Middle frontal gyrus (tissue), 1 donor: Measurements from ENCODE around the gene MTAP.

Experiments used
- DNase-seq: peaks from one replicate; pipeline ENCODE4 v3.0.0-alpha.2; 2015; ENCODE audit warnings: low spot score; ENCODE audit errors: extremely low spot score

MTAP gene

DNA sequence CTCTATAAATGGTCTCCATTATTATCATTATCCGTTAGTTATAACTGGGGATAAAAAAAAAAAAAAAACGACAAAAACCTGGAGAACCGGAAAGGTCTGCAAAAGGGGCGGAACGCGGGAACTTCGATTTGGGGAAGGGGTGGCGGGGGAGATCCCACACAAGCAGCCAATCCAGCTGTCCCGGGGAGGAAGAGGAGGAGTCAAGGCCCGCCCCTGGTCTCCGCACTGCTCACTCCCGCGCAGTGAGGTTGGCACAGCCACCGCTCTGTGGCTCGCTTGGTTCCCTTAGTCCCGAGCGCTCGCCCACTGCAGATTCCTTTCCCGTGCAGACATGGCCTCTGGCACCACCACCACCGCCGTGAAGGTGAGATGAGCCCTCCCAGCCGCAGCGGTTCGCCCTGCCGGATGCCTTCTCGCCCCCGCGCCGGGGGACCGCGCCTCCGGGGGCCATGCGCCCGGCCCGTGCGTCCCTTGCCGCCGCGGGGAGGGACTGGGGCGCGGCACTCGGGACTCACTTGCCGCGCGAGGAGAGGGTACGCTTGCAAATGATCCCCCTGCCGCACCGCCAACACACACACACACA is at the start of gene MTAP:
TSS of gene MTAP (plus strand) at position 219 of the 583 bp plus-strand sequence. CDS start at position 332, 113 bp downstream.
- peak; percentile 82 for DNase-seq

DNA sequence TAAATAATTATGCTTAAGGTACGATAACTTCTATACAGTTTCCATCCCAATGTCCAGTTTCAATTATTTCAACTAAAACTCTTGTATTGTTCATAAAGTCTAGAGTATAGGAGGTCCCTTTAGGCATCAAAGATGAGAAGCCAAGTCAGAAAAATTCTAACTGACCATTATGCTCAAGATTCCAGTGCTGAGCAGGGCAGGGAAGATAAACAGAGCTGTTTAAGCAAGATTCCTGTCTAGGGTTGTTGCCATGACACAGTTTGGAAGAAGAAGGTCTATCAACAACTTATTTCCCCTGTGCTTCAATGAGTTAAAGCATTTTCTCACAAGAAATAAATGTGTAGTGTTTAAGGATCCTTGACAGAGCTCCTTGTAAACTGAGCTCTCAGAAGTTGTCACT is 48.9 kb upstream of the MTAP start:
- DNase-seq: no peak

DNA sequence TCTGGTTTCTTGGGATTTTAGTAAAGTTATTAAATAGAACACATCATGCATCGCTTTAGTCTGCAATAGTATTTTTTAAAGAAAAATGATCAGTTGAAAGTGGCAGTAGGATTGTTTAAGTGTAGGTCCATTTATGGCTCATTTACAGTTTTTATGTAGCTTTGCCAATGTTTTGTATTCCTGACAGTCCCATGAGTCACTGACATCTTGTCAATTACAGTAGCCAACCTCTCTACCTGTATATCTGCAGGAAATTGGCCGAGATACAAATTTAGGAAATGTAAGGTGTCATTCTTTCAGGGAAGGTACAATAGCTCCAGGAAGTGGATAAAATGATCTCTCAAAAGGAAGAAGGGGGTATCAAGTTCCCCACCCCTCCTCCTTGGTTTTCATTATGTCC is 47.7 kb upstream of the MTAP start:
- no peak for DNase-seq

DNA sequence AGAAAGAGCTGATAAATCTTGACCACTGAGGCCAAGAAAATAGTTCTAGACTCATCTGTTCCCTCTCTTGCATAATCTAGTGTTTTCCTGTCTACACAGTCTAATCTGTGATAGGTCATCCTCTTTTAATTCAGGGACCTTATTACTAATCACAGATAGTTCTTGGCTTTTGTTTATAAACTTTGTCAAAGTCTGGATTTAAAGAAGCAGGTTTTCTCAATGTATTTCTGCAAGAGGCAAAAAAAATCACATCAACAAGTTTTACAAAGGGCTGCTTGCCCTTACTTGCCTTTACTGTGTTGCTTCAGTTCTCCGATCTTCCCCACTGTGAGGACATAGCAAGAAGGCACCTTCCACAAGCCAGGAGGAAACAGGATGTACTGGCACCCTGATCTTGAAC is 43.9 kb upstream of the MTAP start:
- no peak for DNase-seq

DNA sequence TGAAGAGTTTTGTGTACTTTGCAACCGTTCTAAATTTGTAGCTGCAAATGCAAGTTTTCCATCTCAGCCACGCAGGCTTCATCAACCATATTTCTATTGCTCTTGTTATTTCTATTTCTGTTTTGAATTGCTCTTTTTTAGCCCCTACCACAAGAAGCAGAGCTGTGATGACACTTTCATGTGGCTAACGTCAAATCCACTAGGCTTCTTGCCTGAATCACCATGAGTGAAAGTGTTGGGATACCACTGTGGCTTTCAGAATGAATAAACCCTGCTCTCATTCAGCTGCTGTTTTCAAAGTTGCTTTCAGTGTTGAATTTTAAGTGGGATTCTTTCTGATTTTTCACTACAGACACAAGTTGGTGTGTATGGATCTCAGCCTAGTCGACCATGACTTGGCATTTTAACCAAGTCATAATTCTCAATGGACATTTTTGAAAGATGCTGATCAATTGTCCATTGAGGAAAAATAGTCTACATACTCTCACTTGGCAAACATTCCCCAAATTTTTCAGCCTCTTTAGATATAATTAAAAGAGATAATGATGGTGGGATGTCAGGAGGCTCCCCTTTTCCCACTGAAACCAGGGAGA is 41.0 kb upstream of the MTAP start:
- no peak for DNase-seq

DNA sequence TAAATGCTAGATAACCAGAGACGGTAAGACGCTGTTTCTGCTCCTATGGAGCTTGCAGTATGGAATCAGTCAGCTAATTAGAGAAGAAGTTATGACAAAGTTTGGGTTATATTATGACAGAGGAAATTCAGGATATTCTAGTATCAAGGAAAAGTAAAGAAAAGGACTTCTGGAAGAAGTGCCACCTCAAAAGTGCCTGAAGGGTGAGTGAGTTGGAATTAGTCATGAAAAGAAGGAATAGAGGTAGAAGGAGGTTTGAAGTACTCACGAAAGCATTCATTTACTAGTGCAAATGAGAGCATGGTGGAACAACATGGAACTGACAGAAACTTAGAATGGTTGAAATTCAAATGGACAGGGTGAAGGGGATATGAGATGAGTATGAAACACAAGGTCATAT is 40.4 kb upstream of the MTAP start:
- DNase-seq: no peak

DNA sequence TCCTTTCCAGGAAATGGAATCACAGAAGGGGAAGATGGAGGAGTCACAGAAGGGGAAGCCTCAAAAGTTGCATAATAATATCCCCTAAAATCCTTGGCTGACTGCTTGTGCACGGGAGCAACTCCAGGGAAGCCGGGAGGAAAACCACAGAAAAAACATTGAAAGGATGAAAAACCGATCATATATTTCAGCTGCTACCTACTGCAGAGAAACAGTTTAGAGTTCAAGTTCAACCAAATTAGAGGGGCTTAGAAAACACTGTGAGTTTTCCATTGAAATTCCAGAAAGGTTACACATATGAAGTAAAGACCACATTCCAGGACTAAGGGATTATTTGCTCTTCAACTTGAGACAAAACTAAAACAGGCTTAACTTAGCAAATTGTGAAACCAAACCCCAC is 37.6 kb upstream of the MTAP start:
- no peak for DNase-seq

DNA sequence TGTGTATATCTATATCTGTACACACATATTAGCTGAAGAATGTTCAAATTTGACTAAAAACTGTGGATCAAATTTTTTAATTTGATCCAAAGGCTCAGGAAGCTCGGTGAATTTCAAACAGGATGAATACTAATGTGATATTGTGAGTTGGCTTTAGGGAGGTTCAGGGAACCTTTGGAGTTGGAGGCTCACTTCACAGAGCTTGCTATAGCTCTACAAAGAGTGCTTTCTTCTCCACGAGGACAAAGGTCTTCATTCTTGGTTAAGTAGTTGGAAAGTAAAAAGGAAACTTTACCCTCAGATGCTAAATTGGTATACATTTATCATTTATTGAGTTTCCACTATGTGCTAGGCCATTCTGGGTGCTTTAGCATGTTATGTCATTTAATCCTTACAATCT is 36.3 kb upstream of the MTAP start:
- no peak for DNase-seq

DNA sequence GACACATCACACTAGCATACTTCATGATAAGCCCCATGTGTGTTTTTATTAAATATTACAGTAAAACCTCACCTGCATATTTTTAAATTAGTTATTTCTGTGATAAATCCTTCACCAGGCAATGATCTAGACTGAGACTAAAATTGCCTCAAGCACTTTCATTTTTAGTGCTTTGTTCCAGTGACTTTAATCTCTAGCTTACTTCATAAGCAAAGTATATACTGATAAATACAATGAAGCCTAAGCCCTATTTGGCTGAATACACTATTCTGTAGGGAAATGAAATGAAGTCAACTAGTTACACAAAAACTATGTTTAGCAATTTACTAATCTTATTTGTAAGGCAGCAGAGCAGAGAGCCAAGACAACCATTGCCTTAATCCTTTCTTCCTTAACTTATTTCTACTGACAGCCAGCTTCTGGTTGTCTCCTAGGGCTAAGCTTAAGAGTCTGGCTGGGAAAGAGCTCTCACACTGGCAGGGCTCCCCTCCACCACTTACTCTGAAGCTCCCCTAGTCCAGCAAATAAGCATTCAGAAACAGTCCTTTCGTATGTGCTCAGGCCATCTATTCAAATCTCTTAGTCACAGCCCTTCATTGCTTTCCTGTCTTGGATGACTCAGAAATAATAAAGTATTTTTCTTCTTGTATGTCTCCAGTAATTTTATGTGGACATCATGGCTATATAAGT is 31.4 kb upstream of the MTAP start:
- DNase-seq: no peak

DNA sequence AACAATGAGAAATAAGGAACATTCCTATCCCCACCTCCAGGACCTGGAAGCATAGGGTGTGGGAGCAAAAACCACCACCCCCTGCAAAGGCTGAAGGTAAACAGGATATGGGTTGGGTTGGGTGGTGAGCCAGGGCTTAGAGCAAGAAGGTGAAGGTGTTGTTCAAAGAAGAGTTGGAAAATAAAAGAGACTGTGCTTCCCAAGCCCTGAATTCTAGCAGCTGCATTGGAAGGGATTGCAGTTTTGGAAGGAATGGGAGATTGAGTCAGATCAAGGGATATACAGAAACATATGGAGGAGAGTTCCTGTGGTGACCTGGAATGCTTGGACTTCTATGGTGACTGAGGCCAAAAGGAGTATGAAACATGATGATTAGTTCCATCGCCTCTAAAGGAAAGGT is 24.7 kb upstream of the MTAP start:
- no peak for DNase-seq

DNA sequence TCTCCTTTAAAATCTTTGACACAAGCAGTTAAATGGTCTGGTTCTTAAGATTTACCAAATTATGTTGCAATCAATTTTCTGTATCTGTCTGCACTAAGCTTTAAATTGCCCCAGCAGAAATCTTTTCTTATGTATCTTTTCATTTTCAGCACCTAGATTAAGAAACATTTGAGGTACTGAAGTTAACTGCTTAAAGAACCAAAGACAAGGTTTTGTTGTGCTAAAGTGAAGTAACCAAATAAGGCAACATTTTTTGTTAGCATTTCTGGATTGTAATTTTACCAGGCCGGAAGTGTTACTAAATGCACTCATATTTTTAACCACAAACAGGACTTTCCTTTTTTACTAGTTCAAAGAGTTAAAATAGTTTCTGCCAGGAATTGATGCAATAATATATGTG is 24.1 kb upstream of the MTAP start:
- DNase-seq: no peak

DNA sequence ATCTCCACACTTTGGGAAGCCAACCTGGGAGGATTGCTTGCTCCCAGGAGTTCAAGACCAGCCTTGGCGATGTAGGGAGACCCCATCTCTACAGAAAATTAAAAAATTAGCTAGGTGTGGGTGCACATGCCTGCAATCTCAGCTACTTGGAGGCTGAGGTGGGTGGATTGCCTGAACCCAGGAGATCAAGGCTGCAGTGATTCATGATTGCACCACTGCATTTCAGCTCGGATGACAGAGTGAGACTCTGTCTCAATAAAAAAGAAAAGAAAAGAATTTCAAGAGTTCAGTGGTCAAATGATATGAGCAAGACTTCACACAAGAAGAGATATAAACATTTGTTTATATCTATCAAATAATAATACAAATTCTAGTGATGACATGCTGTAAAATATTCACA is 23.0 kb upstream of the MTAP start:
- no peak for DNase-seq

DNA sequence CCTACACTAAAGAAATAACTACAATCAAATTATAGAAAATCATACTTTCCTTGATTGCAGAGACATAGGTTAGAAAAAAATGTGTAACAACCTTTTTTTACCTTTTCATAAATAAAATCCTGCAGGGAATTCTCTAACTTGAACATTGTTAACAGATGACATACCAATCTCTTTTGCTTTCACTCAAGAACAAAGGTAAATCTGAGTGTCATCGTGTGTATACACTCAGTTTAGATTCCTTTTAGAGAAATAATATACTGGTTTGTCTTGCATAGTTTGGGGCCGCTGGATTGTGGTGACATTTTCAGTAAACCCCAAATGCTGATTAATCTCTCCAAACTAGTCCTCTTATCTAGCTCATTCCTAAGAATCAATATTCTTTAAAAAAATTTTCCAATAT is 20.8 kb upstream of the MTAP start:
- DNase-seq: no peak

DNA sequence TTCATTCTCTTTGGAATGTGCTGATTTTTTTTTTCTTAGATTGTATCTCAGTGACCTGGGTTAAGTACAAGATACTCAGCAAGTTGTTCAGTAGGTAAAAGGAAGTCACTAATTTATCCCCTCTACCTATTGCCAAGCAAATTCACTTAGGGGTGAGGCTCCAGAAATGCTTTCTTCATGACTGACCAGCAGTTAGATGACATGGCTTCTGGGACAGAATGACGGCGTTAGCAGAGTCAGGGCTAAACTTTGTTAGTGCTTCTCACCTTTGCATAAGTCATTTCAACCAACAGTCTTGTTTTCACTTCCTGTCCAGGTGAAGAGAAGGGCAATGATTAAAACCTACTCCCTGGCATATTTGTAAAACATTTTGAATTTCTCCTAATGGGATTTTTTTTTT is 20.2 kb upstream of the MTAP start:
- no peak for DNase-seq

DNA sequence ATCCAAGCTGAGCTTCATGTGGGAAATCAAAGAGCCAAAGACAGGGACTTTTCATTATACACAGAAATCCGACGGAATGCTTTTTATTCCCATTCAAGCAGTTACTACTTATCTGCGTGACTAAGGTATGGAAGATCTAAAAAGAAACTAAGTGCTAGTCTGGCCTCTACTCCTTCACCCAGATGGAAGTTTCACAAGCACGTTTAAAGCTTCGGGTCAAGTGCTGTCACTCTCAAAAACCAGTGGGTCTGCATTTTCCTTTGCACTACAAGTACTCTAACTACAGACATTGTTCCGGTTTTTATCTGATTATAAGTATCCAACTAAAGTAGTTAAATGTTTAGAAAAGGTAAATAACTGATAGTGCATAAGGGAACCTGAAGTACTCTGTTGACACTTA is 13.7 kb upstream of the MTAP start:
- no peak for DNase-seq

DNA sequence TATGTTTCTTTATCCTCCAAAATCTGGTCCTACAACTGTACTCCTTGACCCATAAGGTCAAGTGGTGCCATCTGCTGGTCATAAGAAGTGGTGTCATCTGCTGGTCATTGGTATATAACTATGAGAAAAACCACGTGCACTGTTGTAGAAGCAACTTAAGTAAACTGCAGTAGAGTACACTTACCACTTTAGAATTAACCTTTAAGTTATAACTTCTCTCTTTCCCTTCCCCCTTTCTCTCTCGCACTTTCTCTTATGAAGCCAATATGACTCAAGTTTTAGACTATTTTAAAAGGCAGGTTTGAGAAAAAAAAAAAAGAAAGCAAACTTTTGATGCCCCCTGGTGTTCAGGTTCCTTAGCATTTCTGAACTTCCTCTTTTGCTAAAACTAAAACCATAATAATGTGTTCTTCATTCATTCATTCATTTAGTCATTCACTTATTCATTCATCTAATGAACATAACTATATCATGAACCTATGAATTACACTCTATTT is 12.8 kb upstream of the MTAP start:
- DNase-seq: peak; percentile 62

DNA sequence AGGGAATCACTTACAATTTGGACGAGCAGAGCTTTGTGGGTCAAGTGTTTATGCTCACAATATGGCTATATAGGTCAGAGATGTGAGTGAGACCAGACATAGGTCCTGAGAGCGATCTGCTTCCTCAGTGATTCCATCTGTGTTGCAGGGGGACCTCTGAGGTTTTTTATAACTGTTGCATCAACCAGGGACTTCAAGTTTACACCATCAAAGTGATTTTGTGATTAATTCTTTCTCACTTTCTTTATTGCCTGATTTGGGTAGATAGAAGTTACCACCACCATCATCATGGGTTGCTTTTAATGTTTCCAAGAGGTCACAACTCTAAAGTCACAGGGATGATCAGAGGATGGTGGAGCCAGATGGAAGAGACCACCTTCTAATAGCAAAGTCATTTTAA is 7.0 kb upstream of the MTAP start:
- no peak for DNase-seq

DNA sequence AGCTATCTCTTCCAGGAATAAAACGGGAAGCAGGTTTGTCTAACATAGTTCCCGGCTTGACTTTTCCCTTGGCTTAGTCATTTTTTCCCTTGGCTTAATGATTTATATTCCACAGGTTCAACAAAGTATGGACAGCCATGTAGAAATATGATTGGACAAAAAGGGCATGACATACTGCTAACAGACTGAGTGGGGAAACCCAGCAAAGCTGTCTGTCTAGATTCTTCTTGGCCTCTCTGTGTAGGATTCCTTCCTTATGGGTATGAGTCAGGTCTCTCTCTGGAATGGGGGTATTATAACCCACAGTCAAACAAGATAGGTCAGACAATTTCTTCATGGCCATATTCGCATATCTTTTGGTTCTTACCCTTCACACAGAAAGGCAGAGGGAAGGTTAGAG is 5.7 kb upstream of the MTAP start:
- DNase-seq: no peak

DNA sequence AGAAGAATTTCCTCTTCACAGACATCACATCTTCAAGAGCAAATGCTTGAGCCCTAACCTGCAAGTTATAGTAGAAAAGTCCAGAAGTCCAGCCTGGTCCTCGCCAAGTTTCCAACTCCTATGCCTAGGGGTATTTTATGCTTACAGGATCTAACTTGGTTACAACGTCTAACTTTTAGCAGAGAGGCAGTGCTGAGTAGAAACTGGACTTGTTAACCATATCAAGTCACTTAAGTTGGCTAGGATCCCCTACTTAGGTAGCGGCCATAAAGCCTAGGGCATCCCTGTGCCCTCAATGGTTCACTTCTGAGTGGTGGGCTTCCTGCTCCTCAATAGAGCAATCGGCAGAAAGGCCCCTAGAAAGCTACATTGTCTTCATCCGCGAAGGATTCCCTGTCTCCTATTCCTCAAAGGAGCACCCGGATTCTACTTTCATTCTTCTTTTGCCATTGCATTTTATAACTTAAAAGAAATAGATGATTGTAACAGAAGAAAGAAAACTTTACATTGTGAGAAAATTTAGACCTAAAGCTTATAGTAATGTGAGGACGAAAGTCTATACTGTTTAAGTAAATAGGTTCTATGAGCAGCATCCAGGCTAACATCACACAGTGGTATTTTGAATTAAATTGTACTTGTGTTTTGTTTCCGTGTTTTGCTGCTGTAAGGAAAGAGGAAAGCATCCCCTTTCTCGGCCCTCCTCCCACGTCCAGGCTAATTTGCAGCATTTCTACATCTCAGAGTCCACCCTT is 1.3 kb upstream of the MTAP start:
- no peak for DNase-seq

DNA sequence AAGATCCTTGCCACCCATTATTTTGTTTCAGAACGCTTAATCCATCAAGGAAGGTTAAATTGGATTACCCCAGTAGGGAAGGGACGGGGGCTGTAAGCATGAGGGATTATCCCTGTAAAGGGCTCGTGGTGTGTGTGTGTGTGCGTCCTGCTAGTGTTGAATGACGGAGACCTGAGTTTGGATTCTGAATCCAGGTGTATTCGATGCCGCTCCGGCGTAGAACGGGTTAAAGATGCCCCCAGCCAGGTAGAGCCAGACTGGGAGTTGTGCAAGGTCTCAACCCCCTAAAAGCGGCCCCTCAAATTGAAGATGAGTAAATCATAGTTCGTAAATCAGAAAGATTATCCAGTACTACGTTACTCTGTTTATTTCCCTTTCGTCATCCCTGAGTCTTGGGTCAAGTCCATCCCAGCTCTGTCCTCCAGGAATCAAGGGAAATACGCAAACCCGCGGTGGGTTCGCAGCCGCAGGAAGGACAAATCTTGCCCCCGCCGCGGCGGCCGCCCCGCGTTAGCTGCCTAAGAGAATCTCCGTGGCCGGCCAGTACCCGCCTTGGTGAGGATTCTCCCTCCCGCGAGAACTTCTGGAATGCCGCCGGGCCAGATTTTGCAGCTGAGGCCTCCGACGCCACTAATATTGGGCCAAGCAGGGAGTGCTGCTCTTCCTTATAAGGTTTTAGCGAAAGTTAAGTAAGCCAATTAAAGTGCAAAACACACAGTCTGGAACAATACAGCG is 586 bp upstream of the MTAP start:
- peak; percentile 36 for DNase-seq

DNA sequence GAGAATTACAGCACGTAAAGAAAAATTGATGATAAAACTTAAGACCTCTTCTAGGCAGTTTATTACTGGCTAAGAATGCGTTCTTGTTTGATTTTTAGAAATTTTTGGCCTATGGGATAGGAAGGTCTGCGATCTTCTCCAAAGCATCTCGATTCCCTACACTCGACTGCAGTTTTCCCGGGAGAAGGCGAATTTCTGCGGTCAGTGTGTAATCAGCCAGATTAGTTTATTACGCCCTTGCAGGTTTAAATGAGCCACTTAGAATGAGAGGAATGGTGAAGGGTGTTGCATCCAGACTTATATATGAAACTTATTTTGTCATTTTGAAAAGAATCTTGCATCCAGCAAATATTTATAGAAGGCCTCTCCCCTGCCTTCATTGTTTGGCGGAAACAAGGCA is 1.2 kb downstream of the MTAP start:
- no peak for DNase-seq

DNA sequence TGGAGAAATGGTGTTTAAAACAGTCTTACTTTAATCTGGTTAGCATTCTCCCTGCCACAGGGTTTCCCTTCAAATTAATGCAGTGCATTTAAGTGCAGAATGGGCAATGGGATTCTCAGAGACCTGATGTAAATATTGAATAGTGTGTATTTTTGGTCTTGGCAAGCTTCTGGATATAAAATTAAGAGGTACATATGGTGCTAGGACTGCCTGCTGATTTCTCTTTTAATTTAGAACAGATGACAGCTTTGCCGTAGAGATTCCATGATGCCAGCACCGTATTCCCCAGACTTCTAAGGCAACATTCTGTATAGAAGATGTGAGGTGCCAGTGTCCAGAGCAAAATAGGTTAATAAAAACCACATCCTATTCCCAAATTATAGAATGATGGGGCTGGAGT is 1.9 kb downstream of the MTAP start:
- no peak for DNase-seq
